ENCODE data around the gene B3GALT6.

- no peak for TF ChIP-seq CTCF (IDR thresholded peaks at IDR 0.05; ENCODE audit: poor library complexity)
- TF ChIP-seq EZH2 (IDR thresholded peaks at IDR 0.05; ENCODE audit: borderline replicate concordance) = no peak
These were observed 34.2 kb upstream of the B3GALT6 start for GRCh38 chr1:1197551-1198422.

Data from hepatocyte (in vitro differentiated cells).